ENCODE data around the gene KRTAP1-1.

- TF ChIP-seq POLR2AphosphoS5 (IDR thresholded peaks at IDR 0.05; ENCODE audit: low read depth, low read length) (no peak), TAF1 (IDR thresholded peaks at IDR 0.05; ENCODE audit: low read depth, low read length) (no peak), POLR2A (IDR thresholded peaks at IDR 0.05; ENCODE audit: low read depth, low read length) (no peak)
These were observed 3.3 kb downstream of the KRTAP1-1 start for GRCh38 chr17:41037853-41038350.

All from GM12891 (cell line).